CD4-positive, alpha-beta memory T cell (primary cell): ENCODE measurements around the gene HSF4. TPM values are rescaled to one million over a fixed set of nuclear protein-coding genes. Genes with fewer than 3 reads are reported as not detected.

Experiments used
- CTCF ChIA-PET: fragments of 350-600 bp; sonication (Branson Sonifier 250); formaldehyde crosslinking; loops from one replicate; lab custom pipeline; 2021; ENCODE audit warnings: inconsistent platforms; ENCODE audit not compliant: partially characterized antibody; lab: Charles Lee
- POLR2A ChIA-PET: fragments of 350-600 bp; sonication (Branson Sonifier 250); formaldehyde crosslinking; loops from one replicate; lab custom pipeline; 2021; ENCODE audit not compliant: partially characterized antibody; lab: Charles Lee
- DNase-seq, 5 donors: peaks; one replicate each; pipeline versions ENCODE4 v3.0.0 to v3.0.0-alpha.2; 2020 to 2022; ENCODE audit warnings: mixed read lengths in 1 of 5
- H3K27ac ChIP-seq: one replicate; pipeline ENCODE4 v1.7.0; 2013; ENCODE audit warnings: low read depth, low read length
- H3K27me3 ChIP-seq: 2 replicates; pipeline ENCODE4 v1.7.0; 2013; ENCODE audit warnings: mild to moderate bottlenecking, low read length, moderate library complexity; ENCODE audit not compliant: insufficient read depth
- H3K36me3 ChIP-seq: 2 replicates; pipeline ENCODE4 v1.7.0; 2013; ENCODE audit warnings: mild to moderate bottlenecking, low read length, moderate library complexity; ENCODE audit not compliant: insufficient read depth
- H3K4me1 ChIP-seq: 2 replicates; pipeline ENCODE4 v1.7.0; 2013; ENCODE audit warnings: mild to moderate bottlenecking, low read length, moderate library complexity; ENCODE audit not compliant: insufficient read depth
- H3K4me3 ChIP-seq, 2 donors: one replicate each; pipeline ENCODE4 v1.7.0; 2013; ENCODE audit warnings: low read length in 2 of 2, mild to moderate bottlenecking in 1 of 2
- H3K9me3 ChIP-seq, 2 donors: one replicate each; pipeline ENCODE4 v1.7.0; 2013; ENCODE audit warnings: low read length in 2 of 2, control low read depth in 1 of 2; ENCODE audit not compliant: control insufficient read depth in 1 of 2
- H3K27ac Mint-ChIP-seq, 7 donors: one replicate each; pipeline ENCODE4 v1.8.0; 2020 to 2021; ENCODE audit warnings: mixed read lengths in 7 of 7, mild to moderate bottlenecking in 6 of 7, inconsistent platforms in 3 of 7, moderate library complexity in 3 of 7
- H3K27me3 Mint-ChIP-seq, 2 donors: one replicate each; pipeline ENCODE4 v1.8.0; 2020 to 2021; ENCODE audit warnings: mixed read lengths in 2 of 2
- H3K36me3 Mint-ChIP-seq, 2 donors: one replicate each; pipeline ENCODE4 v1.8.0; 2020 to 2021; ENCODE audit warnings: mixed read lengths in 2 of 2, inconsistent platforms in 1 of 2, mild to moderate bottlenecking in 1 of 2
- H3K4me1 Mint-ChIP-seq, 4 donors: one replicate each; pipeline ENCODE4 v1.8.0; 2020 to 2021; ENCODE audit warnings: mixed read lengths in 4 of 4, mild to moderate bottlenecking in 1 of 4
- H3K4me3 Mint-ChIP-seq, 8 donors: one replicate each; pipeline ENCODE4 v1.8.0; 2020 to 2021; ENCODE audit warnings: mixed read lengths in 8 of 8, mild to moderate bottlenecking in 7 of 8, moderate library complexity in 6 of 8, inconsistent platforms in 3 of 8
- H3K9me3 Mint-ChIP-seq, 8 donors: one replicate each; pipeline ENCODE4 v1.8.0; 2020 to 2021; ENCODE audit warnings: mixed read lengths in 8 of 8, mild to moderate bottlenecking in 5 of 8, inconsistent platforms in 3 of 8, moderate library complexity in 1 of 8
- intact Hi-C: fragments of 100-400 bp; cut with micrococcal nuclease; formaldehyde crosslinking; loops from one replicate; pipeline ENCODE4 v1.15.1; 2023
- polyA plus RNA-seq, 2 donors: library from polyadenylated mRNA; unstranded; fragments of 300-500 nt; fragmentation: Illumina TruSeq; gene quantifications; one replicate each; pipeline ENCODE4 v1.2.3, GENCODE V29; 2021
- total RNA-seq, 2 experiments: library from RNA; stranded (reverse); gene quantifications; one replicate each; pipeline ENCODE4 v1.2.3, GENCODE V29; 2021

The HSF4 gene
- total and polyA plus RNA-seq, 4 experiments from 2014 or later = 0.37 to 98.7 (median 93.6) TPM; not detected in 1

DNA sequence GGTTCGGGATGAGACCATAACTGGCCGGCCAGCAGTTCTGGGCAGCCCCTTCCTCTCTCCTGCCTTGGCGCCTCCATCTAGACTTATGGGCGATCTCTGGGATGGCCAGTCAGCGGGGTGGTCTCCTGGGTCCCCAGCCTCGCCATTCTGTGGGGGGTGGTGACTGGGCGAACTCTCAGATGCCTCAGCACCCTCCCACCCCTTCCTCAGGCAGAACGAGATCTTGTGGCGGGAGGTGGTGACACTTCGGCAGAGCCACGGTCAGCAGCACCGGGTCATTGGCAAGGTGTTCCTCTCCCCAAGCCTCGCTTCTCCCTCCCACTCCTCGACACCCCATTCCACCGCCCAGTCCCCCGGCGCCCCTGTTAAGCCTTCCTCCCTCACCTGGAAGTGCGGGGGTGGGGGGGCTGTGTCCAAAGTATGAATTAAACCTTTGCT, 1.6 kb downstream of the HSF4 start:
- Histone ChIP-seq H3K4me3 (no peak overlapping the region), H3K27ac (no peak overlapping the region), H3K4me1 (peaks cover 58% of the 10 kb centered on the region), H3K9me3 (no peaks in the 10 kb centered on the region), H3K36me3 (no peaks in the 10 kb centered on the region), H3K27me3 (peaks cover 35% of the 10 kb centered on the region)
- Mint-ChIP-seq H3K4me1 (peaks cover 7 to 51% (median 24%) of the 10 kb centered on the region in 4 donors), H3K27me3 (peaks cover 15 to 29% of the 10 kb centered on the region in 2 donors), H3K36me3 (no peaks in the 10 kb centered on the region), H3K27ac (no peak overlapping the region), H3K4me3 (no peak overlapping the region), H3K9me3 (no peaks in the 10 kb centered on the region)
- CTCF ChIA-PET = interaction anchor here (2.6 kb wide), 1 partner anchor 11 kb away, joined by 10 read pairs; no protein-coding TSS in a partner anchor
- no peak for DNase-seq
- intact Hi-C loops = no loop called here
- POLR2A ChIA-PET = interaction anchor here (1.1 to 13.9 kb wide), 6 partner anchors 3 to 148 kb away, joined by 3 to 320 read pairs (median 89); partner anchors contain the start of genes B3GNT9, FBXL8, HSF4 and NOL3

DNA sequence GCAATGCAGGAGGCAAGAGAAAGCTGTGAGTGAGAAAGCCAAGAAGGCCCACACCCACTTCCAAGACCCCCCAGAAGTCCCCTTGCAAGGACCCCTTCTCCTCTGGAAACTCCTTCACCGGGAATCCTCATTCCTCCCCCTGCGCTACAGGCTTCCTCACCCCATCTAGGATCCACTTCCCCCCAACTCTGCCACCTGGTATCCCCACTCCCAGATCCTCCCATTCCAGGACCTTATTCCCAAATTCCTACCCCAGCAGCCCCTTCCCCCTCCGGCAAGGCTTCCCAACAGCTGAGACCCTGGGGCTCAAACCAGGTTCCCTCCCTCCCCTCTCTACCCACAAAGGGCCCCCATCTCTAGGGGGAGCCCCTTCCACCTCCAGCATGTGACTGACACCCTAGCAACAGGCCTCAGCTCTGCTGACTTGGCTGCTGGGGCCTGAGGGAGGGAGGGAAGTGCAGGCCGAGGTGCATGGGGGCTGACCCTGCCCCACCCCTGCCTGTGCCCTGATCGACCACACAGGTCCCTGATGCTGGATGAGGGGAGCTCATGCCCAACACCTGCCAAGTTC, 2.1 kb downstream of the HSF4 start:
- Histone ChIP-seq H3K4me3 (no peak overlapping the region), H3K36me3 (no peaks in the 10 kb centered on the region), H3K9me3 (no peaks in the 10 kb centered on the region), H3K27ac (no peak overlapping the region), H3K4me1 (peaks cover 52% of the 10 kb centered on the region), H3K27me3 (peaks cover 35% of the 10 kb centered on the region)
- ChIA-PET POLR2A (interaction anchor here (1.1 to 13.9 kb wide), 4 partner anchors 4 to 81 kb away, joined by 3 to 320 read pairs (median 247); partner anchors contain the start of genes B3GNT9, FBXL8, HSF4 and NOL3), CTCF (interaction anchor here (2.6 to 4.1 kb wide), 2 partner anchors 8 to 12 kb away, joined by 10 to 34 read pairs; partner anchors contain the start of genes FBXL8 and TRADD)
- H3K4me3 Mint-ChIP-seq = peak overlapping the region in 1 of 8 donors; percentile 61
- intact Hi-C loops = no loop called here
- H3K4me1 Mint-ChIP-seq = peaks cover 9 to 54% (median 23%) of the 10 kb centered on the region in 4 donors
- no peaks in the 10 kb centered on the region for H3K9me3 Mint-ChIP-seq
- DNase-seq = no peak
- no peaks in the 10 kb centered on the region for H3K36me3 Mint-ChIP-seq
- H3K27me3 Mint-ChIP-seq = peaks cover 19 to 32% of the 10 kb centered on the region in 2 donors
- H3K27ac Mint-ChIP-seq = no peak overlapping the region

DNA sequence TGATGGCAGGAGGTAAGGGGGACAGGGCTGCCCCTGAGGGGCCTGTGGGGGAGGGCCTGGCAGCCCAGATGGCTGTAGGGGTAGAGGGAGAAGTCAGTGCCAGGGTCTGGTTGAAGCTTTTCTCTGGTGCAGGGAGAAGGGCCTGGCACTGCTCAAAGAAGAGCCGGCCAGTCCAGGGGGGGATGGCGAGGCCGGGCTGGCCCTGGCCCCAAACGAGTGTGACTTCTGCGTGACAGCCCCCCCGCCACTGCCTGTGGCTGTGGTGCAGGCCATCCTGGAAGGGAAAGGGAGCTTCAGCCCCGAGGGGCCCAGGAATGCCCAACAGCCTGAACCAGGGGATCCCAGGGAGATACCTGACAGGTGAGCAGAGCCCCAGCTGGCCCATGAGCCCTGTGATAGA, 3.0 kb downstream of the HSF4 start:
- H3K27me3 Mint-ChIP-seq = peaks cover 18 to 32% of the 10 kb centered on the region in 2 donors
- Histone ChIP-seq H3K4me3 (no peak overlapping the region), H3K4me1 (peaks cover 43% of the 10 kb centered on the region), H3K9me3 (no peaks in the 10 kb centered on the region), H3K27ac (no peak overlapping the region), H3K36me3 (no peaks in the 10 kb centered on the region), H3K27me3 (peaks cover 32% of the 10 kb centered on the region)
- H3K9me3 Mint-ChIP-seq = no peaks in the 10 kb centered on the region
- ChIA-PET CTCF (interaction anchor here (2.6 to 4.1 kb wide), 2 partner anchors 8 to 12 kb away, joined by 10 to 34 read pairs; partner anchors contain the start of genes FBXL8 and TRADD), POLR2A (interaction anchor here (3.6 to 13.9 kb wide), 4 partner anchors 5 to 15 kb away, joined by 29 to 320 read pairs (median 247); partner anchors contain the start of genes B3GNT9, FBXL8, HSF4 and NOL3)
- H3K4me3 Mint-ChIP-seq = no peak overlapping the region
- no peaks in the 10 kb centered on the region for H3K36me3 Mint-ChIP-seq
- peaks cover 7 to 48% (median 18%) of the 10 kb centered on the region in 4 donors for H3K4me1 Mint-ChIP-seq
- intact Hi-C loops = no loop called here
- H3K27ac Mint-ChIP-seq = no peak overlapping the region
- no peak for DNase-seq

DNA sequence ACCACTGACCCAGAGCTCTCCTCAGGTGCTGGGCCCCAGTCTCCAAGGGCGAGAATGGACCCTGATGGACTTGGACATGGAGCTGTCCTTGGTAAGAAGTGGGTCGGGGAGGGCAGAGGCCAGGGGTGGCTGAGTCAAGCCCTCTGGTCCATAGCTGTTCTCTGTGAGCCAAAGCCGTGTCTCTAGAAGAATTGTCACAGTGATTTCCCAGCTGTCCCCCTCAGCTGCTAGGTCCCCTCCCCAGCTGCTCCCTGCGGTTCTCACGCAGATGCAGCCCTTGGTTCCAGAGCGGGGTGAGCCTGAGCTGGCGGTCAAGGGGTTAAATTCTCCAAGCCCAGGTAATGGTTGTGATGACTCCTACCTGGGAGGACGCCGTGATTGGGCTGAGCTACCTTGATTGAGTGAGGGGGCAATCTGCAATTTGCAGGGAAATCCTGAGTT, 4.5 kb downstream of the HSF4 start:
- POLR2A ChIA-PET = interaction anchor here (0.8 to 13.9 kb wide), 5 partner anchors 4 to 18 kb away, joined by 3 to 320 read pairs (median 29); partner anchors contain the start of genes B3GNT9, FBXL8, HSF4 and NOL3
- DNase-seq = no peak
- Mint-ChIP-seq H3K27me3 (peaks cover 18 to 37% of the 10 kb centered on the region in 2 donors), H3K9me3 (no peaks in the 10 kb centered on the region), H3K36me3 (no peaks in the 10 kb centered on the region), H3K27ac (no peak overlapping the region), H3K4me1 (peaks cover 17 to 59% (median 25%) of the 10 kb centered on the region in 4 donors), H3K4me3 (no peak overlapping the region)
- Histone ChIP-seq H3K27me3 (peaks cover 32% of the 10 kb centered on the region), H3K4me3 (no peak overlapping the region), H3K27ac (no peak overlapping the region), H3K9me3 (no peaks in the 10 kb centered on the region), H3K4me1 (peaks cover 40% of the 10 kb centered on the region), H3K36me3 (no peaks in the 10 kb centered on the region)
- intact Hi-C loops = no loop called here
- CTCF ChIA-PET = interaction anchor here (0.7 to 4.1 kb wide), 7 partner anchors 10 to 151 kb away, joined by 3 to 34 read pairs (median 4); partner anchors contain the start of genes FBXL8 and TRADD

DNA sequence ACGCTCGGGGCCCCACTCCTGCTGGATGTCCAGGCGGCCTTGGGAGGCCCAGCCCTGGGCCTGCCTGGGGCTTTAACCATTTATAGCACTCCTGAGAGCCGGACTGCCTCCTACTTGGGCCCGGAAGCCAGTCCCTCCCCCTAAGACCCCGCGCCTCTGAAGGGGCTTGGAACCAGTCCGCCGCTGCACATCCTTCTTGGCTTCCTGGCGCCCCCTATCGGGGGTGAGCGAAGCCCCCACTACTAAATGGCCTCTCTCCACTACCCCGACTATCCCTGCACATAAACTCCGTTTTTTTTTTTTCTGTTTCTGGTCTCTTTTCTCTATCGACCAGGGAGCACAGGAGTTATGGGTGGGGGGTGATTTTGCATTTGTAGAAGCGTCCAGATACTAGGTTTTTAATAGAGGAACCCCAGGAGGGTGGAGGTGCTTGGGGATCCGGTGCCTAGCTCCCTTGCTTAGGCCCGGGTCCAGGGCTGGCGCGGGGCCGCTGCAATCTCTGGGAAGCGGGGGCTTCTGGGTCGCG, 5.2 kb downstream of the HSF4 start:
- H3K27me3 ChIP-seq = peaks cover 32% of the 10 kb centered on the region
- POLR2A ChIA-PET = interaction anchor here (1.3 to 13.9 kb wide), 4 partner anchors 7 to 19 kb away, joined by 6 to 320 read pairs (median 18); partner anchors contain the start of genes B3GNT9, FBXL8, HSF4 and TRADD
- peaks cover 40% of the 10 kb centered on the region for H3K4me1 ChIP-seq

DNA sequence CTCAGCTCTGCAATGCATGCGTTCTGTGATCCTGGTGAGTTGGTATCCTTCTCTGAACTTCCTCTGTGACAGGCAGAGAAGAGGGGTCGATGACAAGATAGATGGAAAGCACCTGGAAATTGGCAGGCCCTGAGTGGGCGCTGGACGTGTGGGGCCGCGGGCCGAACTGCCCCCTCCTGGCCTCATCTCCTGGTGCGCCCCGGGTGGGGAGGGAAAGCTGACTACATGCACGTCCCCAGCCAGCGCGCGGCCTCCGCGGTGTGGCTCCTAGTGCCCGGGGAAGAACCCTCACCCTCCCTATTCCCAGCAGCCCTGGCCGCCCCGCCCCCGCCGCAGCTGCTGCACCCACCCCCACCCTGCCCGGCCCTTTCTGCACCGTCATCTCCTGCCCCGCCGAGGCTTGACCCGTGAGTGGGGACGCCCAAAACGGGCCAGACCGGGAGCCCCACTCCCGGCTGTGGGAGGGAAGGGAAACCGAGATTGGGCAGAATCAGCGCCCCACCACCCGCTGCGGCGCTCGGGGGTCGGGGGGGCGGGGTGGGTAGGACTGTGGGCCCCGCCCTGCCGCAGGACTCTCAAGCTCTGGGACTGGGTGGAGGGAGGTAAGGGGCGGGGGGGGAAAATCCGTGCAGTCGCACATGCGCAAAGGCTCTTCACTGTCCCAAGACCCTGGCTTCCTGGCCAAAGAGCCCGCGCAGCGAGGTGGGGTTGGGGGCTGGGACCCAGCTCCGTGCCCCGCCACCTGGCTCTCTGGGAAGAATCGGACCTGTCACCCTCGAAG, 5.8 kb downstream of the HSF4 start, which contains the start of gene NOL3:
TSS of gene NOL3 (plus strand) at position 371 of the 781 bp plus-strand sequence.
- CTCF ChIA-PET = interaction anchor here (0.9 to 4.1 kb wide), 5 partner anchors 11 to 152 kb away, joined by 3 to 34 read pairs (median 6); partner anchors contain the start of genes FBXL8 and TRADD
- Histone ChIP-seq H3K36me3 (no peaks in the 10 kb centered on the region), H3K4me3 (peak within 1 kb of the TSS in 1 of 2 donors; percentile 27), H3K9me3 (no peaks in the 10 kb centered on the region), H3K27ac (no peak within 1 kb of the TSS), H3K4me1 (peaks cover 35% of the 10 kb centered on the region), H3K27me3 (peaks cover 27% of the 10 kb centered on the region)
- H3K36me3 Mint-ChIP-seq = no peaks in the 10 kb centered on the region
- H3K27ac Mint-ChIP-seq = peak within 1 kb of the TSS in 5 of 7 donors; percentile 34 to 71 (median 63)
- H3K27me3 Mint-ChIP-seq = peaks cover 18 to 31% of the 10 kb centered on the region in 2 donors
- no peak for DNase-seq
- no peaks in the 10 kb centered on the region for H3K9me3 Mint-ChIP-seq
- POLR2A ChIA-PET = interaction anchor here (0.8 to 13.9 kb wide), 6 partner anchors 7 to 21 kb away, joined by 3 to 320 read pairs (median 6); partner anchors contain the start of genes B3GNT9, FBXL8, HSF4 and TRADD
- peaks cover 19 to 58% (median 22%) of the 10 kb centered on the region in 4 donors for H3K4me1 Mint-ChIP-seq
- H3K4me3 Mint-ChIP-seq = peak within 1 kb of the TSS; percentile 41 to 87 (median 79)
- intact Hi-C loops = no loop called here

More for the DNA sequence above, 5.2 kb downstream of the HSF4 start:
- intact Hi-C loops = no loop called here
- Mint-ChIP-seq H3K4me3 (peak overlapping the region; percentile 21 to 87 (median 79)), H3K4me1 (peaks cover 18 to 61% (median 23%) of the 10 kb centered on the region in 4 donors), H3K27me3 (peaks cover 18 to 37% of the 10 kb centered on the region in 2 donors), H3K9me3 (no peaks in the 10 kb centered on the region), H3K36me3 (no peaks in the 10 kb centered on the region), H3K27ac (peak overlapping the region in 3 of 7 donors; percentile 59 to 71 (median 63))
- Histone ChIP-seq H3K9me3 (no peaks in the 10 kb centered on the region), H3K27ac (no peak overlapping the region), H3K36me3 (no peaks in the 10 kb centered on the region), H3K4me3 (peak overlapping the region in 1 of 2 donors; percentile 27)
- CTCF ChIA-PET = interaction anchor here (0.7 to 4.1 kb wide), 6 partner anchors 11 to 152 kb away, joined by 3 to 34 read pairs (median 4); partner anchors contain the start of genes FBXL8 and TRADD
- DNase-seq = no peak
